ENCODE data around the gene LDLRAD4. TPM values are rescaled to one million over a fixed set of nuclear protein-coding genes. Genes with fewer than 3 reads are reported as not detected.

Gene LDLRAD4
- total RNA-seq, 4 donors from 2014 or later: 23.9 to 38.3 (median 27.0) TPM

DNA sequence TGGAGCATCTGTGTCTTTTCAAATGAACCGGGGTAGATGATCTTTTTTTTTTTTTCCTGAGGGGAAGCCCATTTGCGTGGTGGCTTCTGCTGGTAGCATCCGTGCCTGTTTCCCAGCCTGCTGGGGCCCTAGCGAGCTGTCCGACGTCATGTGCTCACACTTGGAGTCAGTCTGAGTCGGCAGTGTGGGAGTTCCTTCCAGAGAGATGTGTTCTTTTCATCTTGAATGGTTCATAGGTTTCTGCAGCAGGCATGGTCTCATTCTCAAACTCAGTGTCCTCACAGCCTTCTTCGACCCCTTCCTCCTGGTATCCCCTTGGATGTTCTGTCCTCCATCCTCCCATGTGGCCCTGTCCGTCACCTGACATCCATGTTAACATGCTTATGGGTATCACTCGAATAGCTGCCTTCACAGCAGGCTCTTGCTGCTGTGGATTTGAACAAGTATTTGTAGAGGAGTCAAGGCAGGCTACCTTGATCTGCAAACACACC is 51.0 kb downstream of the LDLRAD4 start:
- no peak for DNase-seq (ENCODE audit: low spot score)
- TF ChIP-seq, protein P1, sequence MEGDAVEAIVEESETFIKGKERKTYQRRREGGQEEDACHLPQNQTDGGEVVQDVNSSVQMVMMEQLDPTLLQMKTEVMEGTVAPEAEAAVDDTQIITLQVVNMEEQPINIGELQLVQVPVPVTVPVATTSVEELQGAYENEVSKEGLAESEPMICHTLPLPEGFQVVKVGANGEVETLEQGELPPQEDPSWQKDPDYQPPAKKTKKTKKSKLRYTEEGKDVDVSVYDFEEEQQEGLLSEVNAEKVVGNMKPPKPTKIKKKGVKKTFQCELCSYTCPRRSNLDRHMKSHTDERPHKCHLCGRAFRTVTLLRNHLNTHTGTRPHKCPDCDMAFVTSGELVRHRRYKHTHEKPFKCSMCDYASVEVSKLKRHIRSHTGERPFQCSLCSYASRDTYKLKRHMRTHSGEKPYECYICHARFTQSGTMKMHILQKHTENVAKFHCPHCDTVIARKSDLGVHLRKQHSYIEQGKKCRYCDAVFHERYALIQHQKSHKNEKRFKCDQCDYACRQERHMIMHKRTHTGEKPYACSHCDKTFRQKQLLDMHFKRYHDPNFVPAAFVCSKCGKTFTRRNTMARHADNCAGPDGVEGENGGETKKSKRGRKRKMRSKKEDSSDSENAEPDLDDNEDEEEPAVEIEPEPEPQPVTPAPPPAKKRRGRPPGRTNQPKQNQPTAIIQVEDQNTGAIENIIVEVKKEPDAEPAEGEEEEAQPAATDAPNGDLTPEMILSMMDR (IDR thresholded peaks at IDR 0.05): no peak
- peak; percentile 42 for ATAC-seq (ENCODE audit: low FRiP score)

DNA sequence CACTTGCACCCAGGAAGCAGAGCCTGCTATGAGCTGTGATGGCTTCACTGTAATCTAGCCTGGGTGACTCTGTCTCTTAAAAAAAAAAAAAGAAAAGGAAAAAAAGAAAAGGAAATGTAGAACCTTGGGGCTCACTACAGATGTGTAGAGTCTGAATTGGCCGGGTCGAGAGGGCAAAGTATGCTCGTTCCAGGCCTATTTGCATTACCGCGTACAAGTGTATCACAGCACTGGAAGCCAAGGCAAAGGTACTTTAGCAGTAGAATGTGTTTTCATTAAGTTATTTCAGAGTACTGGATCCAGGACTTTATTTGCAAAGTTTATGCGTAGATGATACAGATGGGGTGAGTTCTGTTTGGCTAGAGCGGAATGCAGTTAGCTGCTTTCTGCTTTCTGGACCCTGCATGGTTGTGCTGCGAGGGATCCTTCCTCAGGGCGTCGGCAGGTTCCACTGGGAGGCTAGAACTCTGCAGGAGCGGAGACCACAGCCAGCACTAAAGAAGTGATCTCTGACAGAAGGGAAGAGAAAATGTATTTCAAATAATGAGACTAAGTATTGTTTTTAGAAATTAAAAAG is 51.8 kb downstream of the LDLRAD4 start:
- TF ChIP-seq, protein P1 (IDR thresholded peaks at IDR 0.05): no peak
- no peak for DNase-seq (ENCODE audit: low spot score)
- no peak for ATAC-seq (ENCODE audit: low FRiP score)

DNA sequence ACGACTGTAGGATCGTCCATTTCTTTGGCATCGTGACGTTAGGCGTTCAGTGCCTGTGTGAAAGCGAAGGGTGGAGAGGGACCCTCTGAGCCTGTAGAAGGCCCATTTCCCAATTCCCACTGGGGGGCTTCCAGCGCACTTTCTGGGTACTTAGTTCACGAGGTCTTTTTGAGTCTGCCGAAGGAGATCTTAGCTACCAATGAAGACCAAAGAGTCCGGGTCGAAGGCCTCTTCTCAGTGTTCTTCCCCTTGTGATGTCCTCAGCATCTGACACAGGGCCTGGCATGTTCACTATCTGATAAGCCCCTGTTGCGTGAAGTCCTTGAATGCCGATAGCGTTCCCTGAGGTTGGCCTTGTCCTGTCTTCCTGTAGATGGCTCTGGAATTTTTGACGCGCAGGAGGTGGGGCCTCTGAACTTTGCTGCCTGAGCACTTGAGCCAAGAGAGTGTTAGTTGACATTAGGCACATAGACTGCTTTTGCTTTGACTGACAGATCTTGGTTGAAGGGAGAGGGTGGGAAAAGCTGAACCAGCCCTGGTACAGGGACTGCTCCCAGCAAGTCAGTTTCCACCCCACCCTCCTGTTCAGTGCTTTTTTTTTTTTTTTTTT is 52.8 kb downstream of the LDLRAD4 start:
- DNase-seq (ENCODE audit: low spot score) (no peak), ATAC-seq (ENCODE audit: low FRiP score) (no peak)
- TF ChIP-seq, protein P1 (IDR thresholded peaks at IDR 0.05): no peak

DNA sequence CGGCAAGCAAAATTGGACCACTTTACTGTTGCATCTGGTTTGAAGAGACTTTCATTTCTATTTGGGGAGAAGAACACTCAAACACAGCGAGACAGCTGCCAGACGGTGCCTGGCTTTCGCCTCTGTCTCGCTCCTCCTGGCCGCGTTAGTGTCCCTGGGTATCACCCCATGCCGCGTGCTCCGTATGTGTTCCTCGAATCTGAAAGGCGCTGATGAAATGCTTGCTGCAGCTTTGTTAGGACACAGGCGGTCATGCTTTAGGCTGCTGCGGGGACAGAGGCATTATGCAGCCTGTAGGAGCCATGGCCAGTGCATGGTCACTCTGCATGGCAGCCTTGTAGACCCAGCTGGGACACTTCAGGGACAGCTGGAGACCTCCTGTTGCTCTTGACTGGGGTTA is 53.9 kb downstream of the LDLRAD4 start:
- ATAC-seq (ENCODE audit: low FRiP score): no peak
- TF ChIP-seq, protein P1 (IDR thresholded peaks at IDR 0.05): no peak
- DNase-seq (ENCODE audit: low spot score): no peak

DNA sequence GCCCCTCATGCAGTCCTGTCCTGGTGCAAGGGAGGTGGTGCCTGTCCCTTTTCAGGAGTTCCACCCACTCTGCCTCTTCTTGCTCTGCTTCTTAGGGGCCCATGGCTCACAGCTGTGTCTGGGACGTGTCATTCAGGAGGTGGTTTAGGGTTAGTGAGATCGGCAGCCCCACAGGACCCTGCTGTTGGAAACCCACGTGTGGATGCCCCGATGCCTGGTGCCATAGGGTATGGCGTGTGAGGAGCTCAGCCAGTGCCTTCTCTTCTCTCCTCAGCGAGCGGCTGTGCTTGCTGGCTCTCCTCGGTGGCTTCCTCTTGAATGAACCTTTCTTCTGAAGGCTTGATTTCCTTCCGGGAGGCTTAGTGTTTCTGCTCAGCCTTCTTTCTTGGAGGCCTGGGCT is 55.2 kb downstream of the LDLRAD4 start:
- DNase-seq (ENCODE audit: low spot score) (no peak), ATAC-seq (ENCODE audit: low FRiP score) (no peak)
- TF ChIP-seq, protein P1 (IDR thresholded peaks at IDR 0.05): no peak

DNA sequence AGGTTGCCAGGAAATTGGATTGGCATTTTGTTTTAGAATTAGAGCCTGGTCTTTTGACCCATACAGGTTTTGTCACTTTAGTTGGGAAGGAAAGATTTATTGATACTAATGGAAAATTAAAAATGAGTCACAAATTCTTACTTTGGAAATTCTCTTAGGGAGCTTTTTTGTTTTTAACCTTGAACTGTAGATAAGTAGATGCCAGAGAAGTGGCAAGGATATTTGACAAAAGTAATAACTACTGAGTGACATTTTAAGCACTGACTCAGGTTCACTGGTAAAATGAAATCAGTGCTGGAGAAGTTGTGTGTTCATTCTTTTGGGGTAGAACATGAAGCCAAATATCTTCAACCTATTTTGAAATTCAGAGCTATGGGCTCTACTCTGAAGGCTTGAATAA is 56.5 kb downstream of the LDLRAD4 start:
- ATAC-seq (ENCODE audit: low FRiP score): no peak
- TF ChIP-seq, protein P1 (IDR thresholded peaks at IDR 0.05): no peak
- DNase-seq (ENCODE audit: low spot score): no peak
